IPS DF 4.7 (cell line): ENCODE measurements around the gene NPEPL1.

Experiments
- DNase-seq: peaks from one replicate; pipeline ENCODE4 v3.0.0-alpha.2; 2013; ENCODE audit warnings: low spot score; ENCODE audit errors: extremely low read depth

Gene NPEPL1

GRCh38 chr20:58657986-58658385 lies 34.6 kb upstream of the NPEPL1 start:
- no peak for DNase-seq

GRCh38 chr20:58658760-58659159 lies 33.8 kb upstream of the NPEPL1 start:
- no peak for DNase-seq

- no peak for DNase-seq
These were observed 32.8 kb upstream of the NPEPL1 start for GRCh38 chr20:58659841-58660240.

DNA sequence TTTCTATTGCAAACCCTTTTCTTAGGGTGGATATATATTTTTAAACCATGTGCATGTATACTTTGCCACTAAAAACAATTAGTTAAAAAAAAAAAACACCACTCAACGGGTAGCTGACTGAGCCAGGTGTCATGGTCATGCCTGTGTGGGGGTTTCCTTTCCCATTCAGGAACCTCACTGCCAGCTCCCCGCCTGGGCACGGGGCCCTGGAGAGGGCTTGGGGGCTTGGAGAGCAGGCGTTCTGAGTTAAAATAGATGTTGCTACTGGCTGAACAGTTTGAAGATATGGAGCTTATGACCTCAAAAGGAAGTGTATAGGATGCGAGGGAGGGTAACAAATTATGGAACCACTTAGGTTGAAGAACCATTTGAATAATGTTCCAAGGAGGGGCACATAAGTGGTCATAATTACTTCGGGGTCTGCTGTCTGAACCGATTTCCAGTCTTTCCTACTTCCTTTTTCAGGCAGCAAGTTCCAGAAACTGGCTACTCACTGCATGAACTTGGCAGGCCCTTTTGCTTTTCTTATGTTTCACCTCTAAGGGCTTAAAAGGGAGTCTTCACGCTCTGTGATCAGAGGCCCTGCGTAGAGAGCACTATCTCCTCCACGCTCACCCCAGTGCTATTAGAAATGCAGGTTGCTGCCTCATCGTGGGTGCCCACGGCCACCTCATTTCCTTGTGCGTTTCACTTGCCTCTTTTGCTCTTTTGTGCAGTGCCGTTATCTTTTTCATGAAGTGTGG lies 31.6 kb upstream of the NPEPL1 start:
- DNase-seq, result no peak

DNA sequence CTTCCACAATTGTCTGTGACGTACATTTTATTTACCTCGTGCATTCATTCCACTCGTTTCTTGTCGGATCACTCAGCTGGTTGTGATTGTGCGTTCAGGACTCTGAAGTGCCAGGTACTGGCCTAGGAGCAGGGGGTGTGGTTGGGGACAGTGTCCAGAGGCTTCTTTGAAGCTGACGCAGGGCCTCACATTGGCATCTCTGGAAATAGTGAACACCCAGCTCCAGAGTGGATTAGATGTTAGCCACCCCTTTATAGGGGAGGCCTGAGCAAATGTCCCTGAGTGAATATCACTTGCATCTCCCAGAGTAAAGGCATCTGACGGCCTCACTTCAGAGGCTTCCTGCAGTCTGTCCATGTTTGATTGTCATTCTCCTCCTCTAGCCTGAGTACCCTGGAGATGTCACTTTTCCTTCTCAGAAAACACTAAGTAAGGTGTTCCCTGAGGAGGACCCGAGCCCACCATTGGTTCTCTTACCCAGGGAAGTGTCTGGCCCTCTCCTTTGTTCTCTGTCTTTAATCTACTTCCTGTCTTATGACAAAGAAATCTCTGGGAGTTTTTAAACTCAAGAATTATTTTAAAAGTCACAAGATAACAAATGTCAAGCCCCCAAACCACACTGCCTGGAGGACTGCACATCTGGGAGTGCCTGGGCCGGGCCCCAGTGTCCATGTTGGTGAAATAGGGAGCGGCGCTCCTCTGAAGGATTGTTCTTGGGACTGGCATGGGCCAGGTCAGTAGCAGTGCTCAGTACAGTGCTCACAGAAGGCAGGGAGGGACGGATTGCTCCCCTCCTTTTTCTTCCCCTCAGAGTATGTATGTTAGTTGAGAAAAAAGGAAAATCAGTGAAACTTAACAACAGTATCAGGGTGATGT lies 30.8 kb upstream of the NPEPL1 start:
- DNase-seq, result no peak

DNA sequence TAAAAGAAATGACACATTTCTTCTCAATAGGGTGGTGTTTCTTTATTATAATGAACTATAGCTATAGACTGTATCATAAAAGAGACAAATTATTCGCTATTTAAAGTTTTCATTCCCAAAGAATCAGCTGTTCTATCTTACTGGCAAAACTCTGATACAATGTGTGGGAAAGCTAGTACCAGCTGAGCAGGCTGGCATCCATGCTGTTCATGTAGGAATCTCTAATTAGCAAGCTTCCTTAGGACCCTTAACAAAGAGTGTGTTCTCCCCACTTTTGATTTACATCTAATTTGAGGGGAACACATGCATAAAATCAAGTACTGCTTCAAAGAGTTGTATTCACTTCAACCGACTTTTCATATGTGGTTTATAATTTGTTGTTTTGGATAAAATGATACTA lies 28.3 kb upstream of the NPEPL1 start:
- no peak for DNase-seq

DNA sequence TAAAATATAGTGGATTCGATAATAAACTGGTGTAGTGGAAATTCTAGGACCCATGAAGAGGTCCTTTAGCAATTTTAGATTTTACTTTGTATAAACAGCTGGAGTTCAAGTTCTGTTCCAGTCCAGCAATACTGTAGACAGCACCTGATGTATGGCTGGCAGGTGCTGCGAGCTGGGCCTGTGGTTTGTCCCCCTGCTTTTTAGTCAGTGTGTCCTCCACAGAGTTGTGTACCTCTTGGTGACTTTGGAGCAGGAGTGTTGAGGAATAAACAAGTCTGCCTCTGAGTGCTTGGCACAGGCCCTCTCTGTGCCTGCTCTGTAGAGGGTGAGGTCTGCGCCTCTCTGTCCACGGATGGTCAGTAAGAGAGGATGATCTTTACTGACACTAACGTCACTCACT lies 27.7 kb upstream of the NPEPL1 start:
- no peak for DNase-seq

GRCh38 chr20:58665606-58666005 lies 27.0 kb upstream of the NPEPL1 start:
- DNase-seq, result no peak

DNA sequence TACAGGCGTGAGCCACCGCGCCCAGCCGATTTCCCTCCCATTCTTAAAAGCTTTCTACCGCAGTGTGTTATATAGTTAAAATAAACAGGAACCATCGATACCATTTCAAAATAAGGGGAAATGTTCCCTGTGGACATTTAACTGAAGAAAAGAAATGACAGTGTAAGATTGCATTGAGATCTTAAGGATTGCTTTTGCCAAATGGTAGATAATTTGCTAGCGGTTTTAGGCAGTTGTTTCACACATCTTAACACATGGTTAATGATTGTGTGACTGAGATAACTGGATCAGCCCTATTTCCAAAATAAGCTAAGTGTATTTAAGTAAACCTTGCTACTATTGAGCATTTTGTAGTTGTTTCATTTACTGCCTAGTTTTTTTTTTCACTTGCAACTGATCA lies 25.9 kb upstream of the NPEPL1 start:
- DNase-seq, result no peak

- no peak for DNase-seq
These were observed 24.6 kb upstream of the NPEPL1 start for GRCh38 chr20:58667975-58668374.

DNA sequence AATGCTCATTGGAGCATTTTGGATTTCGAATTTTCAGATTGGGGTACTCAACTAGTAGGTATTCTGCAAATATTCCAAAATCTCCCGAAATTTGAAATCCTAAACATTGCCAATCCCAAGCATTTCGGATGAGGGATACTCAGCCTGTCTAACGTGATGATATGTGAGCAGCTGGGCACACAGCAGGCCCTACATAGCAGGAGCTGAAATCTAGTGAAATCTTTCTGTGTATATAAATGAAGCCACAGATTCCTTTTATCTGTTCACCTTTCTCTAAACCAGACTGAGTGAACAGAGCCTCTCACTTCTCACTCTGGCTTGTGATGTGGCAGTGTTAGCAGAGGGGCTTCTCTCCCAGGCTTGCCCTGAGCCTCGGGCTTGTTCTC lies 23.7 kb upstream of the NPEPL1 start:
- no peak for DNase-seq

DNA sequence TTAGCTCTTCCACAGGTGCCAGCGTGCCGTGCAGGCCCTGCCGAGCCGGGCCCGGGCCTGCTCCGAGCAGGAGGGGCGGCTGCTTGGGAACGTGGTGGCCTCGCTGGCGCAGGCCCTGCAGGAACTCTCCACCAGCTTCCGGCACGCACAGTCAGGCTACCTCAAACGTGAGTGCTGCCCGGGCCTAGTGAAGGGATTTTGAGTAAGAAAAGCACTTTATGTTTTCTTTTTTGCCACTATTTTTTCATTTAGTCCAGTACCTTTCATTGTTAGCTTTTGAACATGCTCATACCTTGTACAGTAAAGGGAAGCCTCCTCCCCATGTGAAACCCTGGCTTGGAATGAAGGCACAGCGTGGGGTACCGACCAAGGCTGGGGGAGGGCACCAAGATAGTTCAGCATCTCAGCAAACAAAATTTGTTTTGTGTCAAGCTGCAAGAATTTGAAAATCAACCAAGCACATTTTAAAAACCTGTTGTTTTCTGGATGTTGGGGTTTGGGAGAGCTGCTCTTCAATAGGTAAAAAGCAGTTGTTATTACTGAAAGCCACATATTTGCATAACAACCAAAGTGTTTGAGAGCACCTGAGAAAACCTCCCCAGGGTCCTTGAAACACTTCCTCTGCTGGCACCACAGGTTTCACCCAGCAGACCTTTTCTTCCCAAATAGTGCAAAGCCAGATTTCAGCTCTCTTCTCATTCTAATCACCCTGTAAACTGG lies 23.2 kb upstream of the NPEPL1 start:
- peak; percentile 93 for DNase-seq

DNA sequence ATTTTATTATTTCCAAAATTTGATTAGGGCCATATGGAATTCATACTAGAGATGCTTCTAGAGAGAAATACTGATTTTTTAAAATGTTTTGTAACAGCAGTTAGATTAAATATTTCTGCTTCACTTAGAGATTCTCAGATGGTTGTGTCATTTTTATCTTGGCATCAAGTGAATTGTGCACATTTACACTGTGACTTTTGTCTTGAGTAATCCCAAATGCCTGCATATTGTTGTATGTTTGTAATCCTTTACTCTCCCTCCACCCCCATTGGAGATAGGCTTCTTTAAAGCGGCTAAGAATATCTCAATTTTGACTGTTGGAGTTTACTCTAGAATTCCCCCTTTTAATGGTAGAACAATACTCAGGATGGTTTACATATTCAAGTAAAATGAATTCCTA lies 22.5 kb upstream of the NPEPL1 start:
- DNase-seq, result no peak

DNA sequence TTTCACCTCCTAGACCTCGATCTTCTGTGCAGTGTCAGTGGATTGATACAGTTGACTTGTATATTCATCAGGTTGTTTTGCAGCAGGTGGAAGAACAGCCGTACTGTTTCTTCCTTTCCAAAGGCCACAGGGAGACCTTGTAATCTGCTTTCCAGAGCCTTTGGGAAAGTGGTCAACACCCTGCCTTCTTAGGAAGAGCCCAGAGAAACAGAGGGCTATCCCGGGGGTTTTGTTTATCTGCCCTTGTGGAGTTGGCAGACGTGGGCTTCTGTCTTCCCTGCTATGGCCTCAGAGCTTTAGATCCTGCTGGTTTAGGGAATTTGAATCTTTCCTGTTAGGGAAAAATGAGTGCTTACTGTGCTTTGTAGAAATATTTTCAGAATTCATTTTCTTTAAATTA lies 21.9 kb upstream of the NPEPL1 start:
- no peak for DNase-seq

GRCh38 chr20:58673119-58673518 lies 19.5 kb upstream of the NPEPL1 start:
- DNase-seq, result no peak

- DNase-seq, result no peak
These were observed 17.4 kb upstream of the NPEPL1 start for GRCh38 chr20:58675146-58675584.

- no peak for DNase-seq
These were observed 17.0 kb upstream of the NPEPL1 start for GRCh38 chr20:58675641-58676040.

DNA sequence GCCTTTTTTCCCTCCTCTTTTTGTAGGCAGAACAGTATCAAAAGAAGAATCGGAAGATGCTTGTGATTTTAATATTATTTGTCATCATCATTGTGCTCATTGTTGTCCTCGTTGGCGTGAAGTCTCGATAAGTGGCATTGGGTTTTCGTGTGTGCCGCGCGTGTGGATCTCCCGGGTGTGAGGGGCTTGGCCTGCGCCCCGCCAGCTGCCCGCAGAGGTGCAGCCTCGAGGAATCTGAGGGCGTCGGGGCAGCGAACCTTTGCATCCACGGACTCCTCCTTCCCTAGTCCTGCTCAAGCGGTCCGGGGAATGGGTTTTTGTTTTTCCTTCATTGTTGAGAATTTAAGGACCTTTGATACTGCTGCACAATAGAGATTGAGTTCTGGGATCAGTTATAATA lies 16.4 kb upstream of the NPEPL1 start:
- no peak for DNase-seq

DNA sequence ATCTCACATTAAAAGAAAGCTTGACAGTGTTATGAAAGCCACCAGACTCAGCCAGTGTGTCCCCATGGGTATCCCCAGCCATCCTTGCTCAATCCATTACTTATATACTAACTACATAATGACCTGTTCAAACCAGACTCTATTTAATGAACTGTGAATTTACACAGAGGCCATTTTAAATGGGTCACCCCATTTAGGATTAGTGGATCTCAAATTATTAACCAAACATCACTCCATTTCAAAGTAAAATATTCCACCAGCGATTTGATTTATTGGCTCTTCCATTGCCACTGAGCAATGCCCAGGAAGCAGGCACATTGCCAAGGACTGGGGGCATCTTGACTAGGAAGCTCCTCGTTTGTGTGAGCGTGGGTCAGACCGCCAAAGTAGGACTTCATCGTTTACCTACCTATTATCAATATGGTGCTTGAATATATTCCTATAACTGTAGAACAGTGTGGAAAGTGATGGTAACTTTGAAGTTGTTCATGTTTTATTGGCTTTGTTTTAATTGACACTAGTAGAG lies 15.5 kb upstream of the NPEPL1 start:
- no peak for DNase-seq

GRCh38 chr20:58677808-58678207 lies 14.8 kb upstream of the NPEPL1 start:
- no peak for DNase-seq

- DNase-seq, result no peak
These were observed 13.8 kb upstream of the NPEPL1 start for GRCh38 chr20:58678806-58679205.
